Fibroblast of villous mesenchyme (primary cell): ENCODE data around the gene WDR70. TPM values are rescaled to one million over a fixed set of nuclear protein-coding genes. Genes with fewer than 3 reads are reported as not detected.

Source experiments
- DNase-seq: peaks from one replicate; pipeline ENCODE4 v3.0.0-alpha.2; 2010; ENCODE audit warnings: low read depth
- H3K4me3 ChIP-seq: 2 replicates; pipeline ENCODE4 v1.5.1; 2011; ENCODE audit warnings: low read depth, mild to moderate bottlenecking, low read length
- CTCF ChIP-seq: IDR thresholded peaks from 2 replicates; pipeline ENCODE4 v1.5.1; 2012; ENCODE audit warnings: low read depth, mild to moderate bottlenecking, low read length; ENCODE audit not compliant: insufficient read depth
- total RNA-seq: library from RNA; depleted of rRNA; stranded (reverse); fragments of >200 nt; gene quantifications from 2 replicates; pipeline ENCODE4 v1.2.3, GENCODE V29; 2012

WDR70 gene
- total RNA-seq, 1 donor, result 29.4 TPM

GRCh38 chr5:37565062-37565670, 186.0 kb downstream of the WDR70 start:
- TF ChIP-seq CTCF, result no peak
- no peak overlapping the region for H3K4me3 ChIP-seq
- DNase-seq, result peak; percentile 19

- H3K4me3 ChIP-seq, result no peak overlapping the region
- TF ChIP-seq CTCF, result no peak
- DNase-seq, result no peak
These were observed 188.4 kb downstream of the WDR70 start for GRCh38 chr5:37567566-37567965.

GRCh38 chr5:37568018-37568753, 189.1 kb downstream of the WDR70 start:
- TF ChIP-seq CTCF, result no peak
- H3K4me3 ChIP-seq, result no peak overlapping the region
- DNase-seq, result no peak

- TF ChIP-seq CTCF, result no peak
- no peak for DNase-seq
These were observed 189.8 kb downstream of the WDR70 start for GRCh38 chr5:37568893-37569292.

GRCh38 chr5:37569466-37569865, 190.3 kb downstream of the WDR70 start:
- no peak for DNase-seq
- no peak for TF ChIP-seq CTCF
- H3K4me3 ChIP-seq, result no peak overlapping the region

More at GRCh38 chr5:37568893-37569292, 189.8 kb downstream of the WDR70 start:
- no peak overlapping the region for H3K4me3 ChIP-seq

- TF ChIP-seq CTCF, result no peak
- no peak overlapping the region for H3K4me3 ChIP-seq
- no peak for DNase-seq
These were observed 191.5 kb downstream of the WDR70 start for GRCh38 chr5:37570597-37570996.

- DNase-seq, result no peak
- no peak for TF ChIP-seq CTCF
- no peak overlapping the region for H3K4me3 ChIP-seq
These were observed 192.9 kb downstream of the WDR70 start for GRCh38 chr5:37571985-37572384.
